UCSD-AML1 (cell line): ENCODE data around the gene PRSS3.
A peak's percentile ranks its signal among the peaks of the same experiment; 100 is the strongest.
"Not testable (repeated sequence)": the region's sequence is repeated elsewhere in the genome, so short reads cannot be mapped to it uniquely, and the experiment has no call there.

Experiments used
- DNase-seq: peaks from one replicate; lab custom pipeline; 2025; ENCODE audit not compliant: unreplicated experiment; lab: John Stamatoyannopoulos, UW

The PRSS3 gene

DNA sequence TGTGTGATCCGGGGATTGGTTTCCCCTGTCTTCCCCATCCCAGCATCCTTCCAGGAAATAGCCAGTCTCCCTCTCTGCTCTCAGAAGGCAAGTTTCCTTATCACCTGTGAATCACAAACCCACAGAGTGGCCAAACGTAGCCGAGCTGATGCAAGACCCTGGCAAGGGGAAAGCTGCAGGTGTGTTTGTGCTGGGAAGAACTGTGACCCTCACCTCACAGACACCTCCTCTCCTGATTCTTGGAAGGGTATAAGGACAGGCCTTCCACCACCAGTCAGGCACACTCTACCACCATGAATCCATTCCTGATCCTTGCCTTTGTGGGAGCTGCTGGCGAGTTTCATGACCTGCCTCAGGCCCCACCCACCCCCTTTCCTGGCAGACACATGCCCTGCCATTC is at the start of gene PRSS3:
PRSS3 (plus strand) TSS at position 281 of the 400 bp plus-strand sequence; CDS start at position 294, 13 bp downstream.
- DNase-seq: no peak

DNA sequence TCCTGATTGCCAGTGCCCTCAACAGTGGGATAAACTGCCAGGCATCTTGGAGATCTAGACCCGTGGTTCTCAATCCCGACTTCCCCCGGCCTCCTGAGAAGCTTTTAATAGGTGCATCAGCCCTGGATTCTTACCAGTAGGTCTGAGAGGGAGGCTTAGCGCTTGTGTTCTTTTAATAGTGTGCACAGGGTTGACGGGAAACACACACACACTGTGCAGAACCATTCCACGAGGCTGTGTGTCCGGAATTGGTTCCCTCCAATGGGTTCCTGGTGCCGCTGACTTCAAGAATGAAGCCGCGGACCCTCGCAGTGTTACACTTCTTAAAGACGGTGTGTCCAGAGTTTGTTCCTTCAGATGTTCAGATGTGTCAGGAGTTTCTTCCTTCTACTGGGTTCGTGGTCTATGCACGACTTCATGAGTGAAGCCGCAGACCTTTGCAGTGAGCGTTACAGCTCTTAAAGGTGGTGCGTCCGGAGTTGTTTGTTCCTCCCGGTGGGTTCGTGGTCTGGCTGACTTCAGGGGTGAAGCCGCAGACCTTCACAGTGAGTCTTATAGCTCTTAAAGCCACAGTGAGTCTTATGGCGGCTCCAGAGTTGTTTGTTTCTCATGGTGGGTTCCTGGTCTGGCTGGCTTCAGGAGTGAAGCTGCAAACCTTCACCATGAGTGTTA is 46.6 kb upstream of the PRSS3 start:
- peak; percentile 26 for DNase-seq

DNA sequence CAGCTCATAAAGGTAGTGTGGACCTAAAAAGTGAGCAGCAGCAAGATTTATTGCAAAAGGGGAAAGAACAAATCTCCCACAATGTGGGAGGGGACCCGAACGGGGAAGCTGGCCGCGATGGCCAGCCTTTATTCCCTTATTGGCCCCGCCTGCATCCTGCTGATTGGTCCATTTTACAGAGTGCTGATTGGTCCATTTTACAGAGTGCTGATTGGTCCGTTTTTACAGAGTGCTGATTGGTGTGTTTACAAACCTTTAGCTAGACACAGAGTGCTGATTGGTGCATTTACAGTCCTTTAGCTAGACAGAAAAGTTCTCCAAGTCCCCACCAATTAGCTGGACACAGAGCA is 46.1 kb upstream of the PRSS3 start:
- not testable (repeated sequence) for DNase-seq

DNA sequence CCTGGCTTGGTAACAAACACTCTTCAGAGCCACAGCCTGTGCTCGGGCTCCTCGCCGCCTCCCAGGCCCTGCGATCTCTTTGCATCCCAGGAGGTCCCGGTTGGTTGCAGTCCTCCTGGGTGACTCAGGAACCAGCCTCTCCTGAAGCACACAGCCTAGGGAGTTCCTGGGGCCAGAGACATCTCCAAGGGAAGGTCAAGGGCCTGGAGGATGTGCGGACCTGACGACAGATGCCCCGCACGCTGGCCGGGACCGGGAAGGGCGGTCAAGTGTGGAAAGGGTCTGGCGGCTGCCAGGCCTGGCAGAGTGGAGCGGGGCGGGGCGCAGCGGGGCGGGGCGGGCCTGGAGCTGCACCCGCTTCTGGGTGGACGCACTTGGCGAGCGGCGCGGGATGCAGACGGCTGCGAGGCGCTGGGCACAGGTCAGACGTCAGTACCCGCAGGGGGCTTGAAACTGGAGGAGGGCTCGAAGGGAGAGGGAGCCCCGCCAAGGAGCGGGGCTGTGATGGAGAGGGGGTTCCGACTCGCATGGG is 45.0 kb upstream of the PRSS3 start:
- DNase-seq: no peak

DNA sequence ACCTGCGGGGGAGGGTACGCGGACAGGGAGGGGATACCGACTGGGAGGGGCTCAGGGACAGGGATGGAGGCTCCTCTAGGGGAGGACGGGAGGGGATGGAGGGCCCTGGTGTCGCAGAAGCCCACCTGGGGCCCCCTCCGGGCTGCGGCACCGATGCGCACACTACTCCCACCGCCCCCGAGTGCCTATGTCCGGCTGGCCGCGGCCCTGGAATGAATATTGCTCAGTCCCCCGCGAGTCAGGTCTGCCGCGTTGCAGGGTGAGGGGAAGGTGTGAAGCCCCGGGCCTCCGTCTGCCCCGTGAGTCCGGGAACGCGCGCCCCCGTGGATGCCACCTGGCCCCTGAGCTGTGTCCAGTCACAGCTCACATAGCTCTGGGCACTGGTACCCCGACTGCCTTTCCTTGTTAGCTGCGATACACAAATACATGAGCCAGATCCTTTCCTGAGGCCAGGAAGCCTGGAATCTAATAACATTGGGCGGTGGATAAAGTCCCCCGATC is 44.5 kb upstream of the PRSS3 start:
- no peak for DNase-seq

DNA sequence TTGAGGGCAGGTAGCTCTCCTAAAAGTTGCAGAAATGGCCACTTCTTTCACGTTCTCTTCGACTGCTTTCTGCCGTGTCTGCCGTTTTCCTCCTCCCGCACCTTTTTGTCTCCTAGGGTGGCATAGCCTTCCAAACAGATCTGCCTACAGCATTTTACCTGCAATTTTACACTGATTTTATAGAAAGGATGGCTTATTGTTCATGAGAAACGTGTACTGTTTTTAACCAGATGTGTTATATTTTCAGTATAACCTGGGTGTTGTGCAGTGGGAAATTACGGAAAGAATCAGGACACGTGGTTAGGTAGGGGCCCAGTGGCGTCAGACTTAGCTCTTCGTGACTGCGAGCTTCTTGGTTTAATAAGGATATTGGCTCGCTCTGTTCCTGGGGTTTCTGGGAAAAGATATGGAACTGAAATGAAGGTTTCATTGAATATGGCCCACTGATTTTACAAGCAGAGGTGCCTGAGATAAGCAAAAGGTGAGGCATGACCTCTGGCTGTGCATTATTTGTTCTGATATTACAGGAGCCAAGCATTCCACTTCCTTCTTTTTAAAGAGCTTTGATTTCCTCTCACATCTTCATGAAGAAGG is 43.7 kb upstream of the PRSS3 start:
- no peak for DNase-seq

DNA sequence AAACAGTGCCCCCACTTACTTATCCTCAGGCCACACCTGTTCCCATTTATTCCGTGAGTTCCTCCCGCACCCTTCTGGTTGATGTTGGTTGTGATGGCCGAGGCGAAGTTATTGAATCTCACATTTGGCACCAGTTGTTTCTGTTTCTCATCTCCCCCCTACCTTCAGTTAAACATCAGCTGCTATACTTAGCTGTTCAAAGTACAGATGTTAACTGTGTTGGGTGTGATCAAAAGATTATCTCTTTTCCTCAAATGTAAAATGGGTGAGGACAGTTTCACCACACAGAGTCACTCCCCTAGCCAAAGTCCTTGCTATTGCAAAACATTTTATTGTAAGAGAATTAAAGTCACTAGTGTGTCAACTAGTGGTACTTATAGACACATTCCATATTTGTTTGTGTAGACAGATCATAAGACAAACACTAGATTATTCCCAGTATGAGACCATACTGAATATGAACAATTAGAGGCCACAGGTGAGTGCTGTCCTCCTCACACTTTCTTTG is 43.2 kb upstream of the PRSS3 start:
- no peak for DNase-seq

DNA sequence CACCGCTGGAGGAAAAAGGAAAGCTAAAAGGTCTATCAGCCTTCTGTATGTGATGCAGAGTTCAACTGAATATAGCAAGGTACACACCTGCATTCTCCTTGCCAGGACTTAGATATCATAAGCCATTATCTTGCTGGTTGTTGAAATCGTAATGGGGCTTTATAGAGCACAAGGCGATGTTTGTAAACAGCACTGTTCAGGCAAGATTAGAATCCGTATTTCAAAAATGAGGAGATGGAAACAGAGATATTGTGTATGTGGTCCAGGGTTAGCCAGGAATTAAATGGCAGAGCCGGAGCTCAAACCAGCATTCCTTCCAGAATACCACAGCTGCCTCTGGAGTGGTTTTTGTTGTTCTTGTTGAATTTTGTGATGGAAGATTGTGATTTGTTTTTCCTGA is 42.6 kb upstream of the PRSS3 start:
- not testable (repeated sequence) for DNase-seq

DNA sequence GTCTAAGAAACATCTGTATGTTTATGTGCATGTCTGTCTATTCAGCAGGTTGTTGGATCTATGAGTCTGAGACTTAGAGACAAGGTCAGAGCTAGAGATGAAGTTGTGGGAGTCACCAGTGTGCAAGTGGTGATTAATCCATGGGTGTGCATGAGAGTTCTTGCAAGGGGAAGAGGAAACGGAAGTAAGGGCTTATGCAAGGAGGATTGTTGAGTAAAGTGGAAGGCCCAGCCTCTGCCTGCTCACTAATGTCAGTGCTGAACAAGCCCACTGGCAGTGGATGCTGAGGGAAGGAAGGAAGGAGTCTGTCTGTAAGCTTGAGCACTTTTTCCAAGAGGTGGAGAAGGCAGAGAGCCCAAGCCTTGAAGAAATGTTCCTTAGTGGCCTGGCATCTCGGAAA is 35.7 kb upstream of the PRSS3 start:
- DNase-seq: peak; percentile 38

DNA sequence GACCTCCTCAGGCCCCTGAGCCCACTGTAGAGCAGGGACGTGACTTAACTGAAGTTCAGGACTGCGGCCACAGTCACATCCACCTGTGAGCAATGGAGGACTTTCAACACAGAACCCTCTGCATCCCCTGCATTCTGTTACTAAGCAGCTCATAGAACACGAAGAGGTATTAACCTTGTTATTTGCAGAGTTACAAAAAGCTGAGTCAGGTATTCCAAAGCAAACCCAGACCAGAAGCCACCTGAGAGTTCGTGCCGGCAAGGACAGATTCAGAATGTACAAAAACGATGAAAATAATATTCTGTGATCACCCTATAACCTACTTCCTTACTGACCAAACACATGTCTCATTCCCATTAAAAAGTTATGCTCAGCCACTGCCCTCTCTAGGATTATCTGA is 33.0 kb upstream of the PRSS3 start:
- no peak for DNase-seq

DNA sequence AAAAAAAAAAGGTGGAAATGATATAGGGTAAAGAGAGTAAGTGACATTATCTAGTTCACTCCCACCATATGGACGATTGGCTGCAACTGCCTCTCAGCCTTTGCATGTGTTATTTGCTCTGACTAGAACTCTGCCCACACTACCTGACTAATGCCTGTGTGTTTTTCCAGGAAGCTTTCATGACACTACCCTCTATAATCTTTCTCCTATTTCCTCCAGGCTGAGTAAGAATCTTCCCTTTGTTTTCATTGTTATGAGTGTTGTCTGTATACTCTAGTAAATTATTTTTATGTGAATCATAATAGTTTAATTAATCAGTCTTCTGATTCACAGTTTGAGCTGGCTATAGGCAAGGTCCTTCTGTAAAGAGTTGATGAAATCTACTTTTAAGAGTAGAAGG is 31.7 kb upstream of the PRSS3 start:
- DNase-seq: not testable (repeated sequence)

DNA sequence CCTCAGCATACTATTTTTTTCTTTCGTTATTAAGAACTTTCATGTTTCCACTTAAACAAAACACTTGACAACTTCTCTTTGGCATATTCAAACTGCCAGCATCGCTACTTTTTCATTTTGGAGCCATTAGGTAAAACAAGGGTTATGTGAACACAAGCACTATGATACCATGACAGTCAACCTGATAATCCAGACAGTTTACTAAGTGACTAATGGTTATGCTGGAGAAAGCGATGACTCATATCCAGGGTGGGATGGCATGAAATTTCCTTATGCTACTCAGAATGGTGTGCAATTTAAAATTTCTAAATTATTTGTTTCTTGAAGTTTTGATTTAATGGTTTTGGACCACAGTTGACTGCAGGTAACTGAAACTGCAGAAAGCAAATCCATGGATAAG is 29.9 kb upstream of the PRSS3 start:
- no peak for DNase-seq

DNA sequence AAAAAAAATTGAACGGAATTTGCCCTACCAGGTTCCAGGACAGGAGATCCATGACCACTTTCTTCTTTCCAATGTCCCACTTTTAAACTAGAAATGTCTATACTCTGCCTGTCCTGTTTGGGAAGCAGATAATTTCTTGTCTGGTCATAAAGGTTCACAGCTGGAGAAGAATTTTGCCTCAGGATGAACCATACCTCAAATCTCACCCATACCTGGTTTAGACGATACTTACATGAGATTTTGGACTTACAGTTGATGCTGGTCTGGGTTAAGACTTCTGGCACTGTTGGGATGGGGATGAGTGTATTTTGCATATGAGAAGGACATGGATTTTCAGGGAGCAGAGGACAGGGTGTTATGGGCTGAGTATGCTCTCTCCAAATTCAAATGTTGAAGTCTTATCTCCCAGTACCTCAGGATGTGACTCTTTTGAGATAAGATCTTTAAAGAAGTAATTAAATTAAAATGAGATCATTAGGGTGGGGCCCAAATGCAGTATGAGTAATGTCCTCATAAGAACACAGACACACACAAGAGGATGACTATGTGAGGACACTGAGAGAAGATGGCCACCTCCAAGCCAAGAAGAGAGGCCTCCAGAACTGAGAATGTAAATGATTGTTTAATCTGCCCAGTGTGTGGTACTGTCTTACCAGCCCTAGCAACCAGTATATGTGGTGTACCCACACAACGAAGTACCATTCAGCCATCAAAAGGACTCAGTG is 25.0 kb upstream of the PRSS3 start:
- not testable (repeated sequence) for DNase-seq

DNA sequence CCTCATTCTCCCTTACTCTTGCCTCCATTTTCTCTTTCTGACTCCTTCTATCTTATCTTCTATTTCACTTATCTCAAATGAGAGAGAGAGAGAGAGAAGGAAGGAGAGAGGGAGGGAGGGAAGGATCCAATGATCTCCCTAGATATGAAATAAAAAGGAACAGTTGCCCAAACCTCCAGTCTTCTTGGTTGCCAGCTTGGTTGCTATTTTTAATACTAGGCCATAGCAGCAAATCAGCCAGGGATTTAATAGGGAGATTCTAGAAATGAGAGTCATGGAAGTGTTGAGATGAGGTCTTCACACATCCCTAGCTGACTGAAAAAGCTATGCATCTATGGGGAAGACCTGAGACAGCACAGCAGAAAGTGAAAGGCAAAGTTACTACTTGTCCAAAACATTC is 22.2 kb upstream of the PRSS3 start:
- DNase-seq: not testable (repeated sequence)

DNA sequence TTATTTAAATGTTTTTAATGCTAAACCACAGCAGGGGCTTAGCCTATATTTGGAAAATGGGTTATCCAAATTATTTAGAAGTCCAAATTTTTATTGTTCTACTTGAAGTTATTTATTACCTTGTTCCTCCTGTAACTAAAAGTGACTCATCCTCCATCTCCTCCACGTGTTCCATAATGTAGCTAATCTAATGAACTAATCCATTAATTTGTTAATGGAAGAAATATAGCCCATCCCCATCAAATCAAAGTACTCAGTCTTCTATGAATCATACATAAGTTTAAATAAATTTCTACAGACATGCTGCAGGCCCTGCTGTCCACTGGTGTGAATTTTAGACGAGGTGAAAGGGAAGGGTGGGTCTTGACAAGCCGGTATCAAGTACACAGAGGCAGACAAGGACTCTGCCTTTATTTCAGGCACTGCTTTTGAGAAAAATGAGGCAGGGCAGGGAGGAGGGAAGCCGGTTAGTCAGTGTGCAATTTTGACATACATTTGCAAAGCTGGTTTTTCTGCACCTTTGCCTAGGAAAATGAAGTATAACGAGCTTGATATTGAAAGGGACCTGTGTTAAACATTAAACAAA is 21.2 kb upstream of the PRSS3 start:
- DNase-seq: not testable (repeated sequence)

DNA sequence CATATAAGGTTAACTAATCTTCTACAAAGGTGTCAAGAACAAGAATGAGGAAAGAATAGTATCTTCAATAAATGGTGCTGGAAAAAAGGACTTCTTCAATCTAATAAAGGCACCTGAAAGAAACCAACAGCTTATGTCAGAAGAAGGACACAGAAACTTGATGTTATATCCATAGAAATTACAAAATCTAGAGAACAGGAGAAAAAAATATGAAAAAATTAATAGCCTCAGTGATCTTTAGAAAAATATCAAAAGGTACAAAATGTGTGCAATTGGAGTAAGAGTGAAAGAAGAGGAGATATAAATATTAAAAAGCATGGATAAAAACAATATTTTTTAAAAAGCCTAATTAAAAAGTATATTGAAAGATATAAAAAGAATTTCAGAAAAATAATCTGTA is 18.8 kb upstream of the PRSS3 start:
- DNase-seq: no peak

DNA sequence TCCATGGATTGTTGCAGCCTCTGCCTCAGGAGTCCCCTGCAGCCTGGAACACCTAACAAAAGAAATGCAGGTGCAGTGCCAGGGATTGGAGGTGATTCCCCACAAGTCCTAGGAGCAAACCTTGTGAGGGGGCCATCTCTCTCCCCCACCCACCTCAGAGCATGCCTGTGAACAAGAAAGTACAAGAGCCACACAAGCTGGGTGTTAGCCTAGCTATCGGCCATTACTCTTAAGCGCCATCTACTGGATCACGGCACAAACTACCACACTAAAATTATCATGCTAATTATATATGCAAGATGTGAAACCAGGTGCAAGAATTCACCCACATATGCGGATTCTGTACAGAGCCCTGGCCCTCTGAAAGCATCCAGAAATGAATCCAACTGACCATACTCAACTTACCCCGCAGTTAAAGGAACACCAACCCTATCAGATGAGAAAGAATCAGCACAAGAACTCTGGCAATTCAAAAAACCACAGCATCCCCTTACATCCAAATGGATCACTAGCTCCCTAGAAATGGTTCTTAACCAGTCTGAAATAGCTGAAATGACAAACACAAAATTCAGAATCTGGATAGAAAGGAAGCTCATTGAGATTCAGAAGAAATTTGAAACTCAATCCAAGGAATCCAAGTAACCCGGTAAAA is 16.5 kb upstream of the PRSS3 start:
- peak; percentile 23 for DNase-seq

DNA sequence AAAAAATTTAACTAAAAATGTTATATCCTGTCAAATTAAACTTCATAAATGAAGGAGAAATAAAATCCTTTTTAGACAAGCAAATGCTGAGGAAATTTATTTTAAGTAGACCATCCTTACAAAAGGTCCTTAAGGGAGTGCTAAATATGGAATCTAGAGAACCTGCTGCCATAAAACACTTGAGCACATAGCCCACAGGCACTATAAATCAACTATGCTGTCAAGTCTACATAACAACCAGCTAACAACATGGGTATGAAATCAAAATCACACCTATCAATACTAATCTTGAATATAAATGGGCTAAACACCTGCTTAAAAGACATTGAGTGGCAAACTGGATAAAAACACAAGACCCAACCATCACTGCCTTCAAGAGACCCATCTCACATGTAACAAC is 15.1 kb upstream of the PRSS3 start:
- DNase-seq: no peak

DNA sequence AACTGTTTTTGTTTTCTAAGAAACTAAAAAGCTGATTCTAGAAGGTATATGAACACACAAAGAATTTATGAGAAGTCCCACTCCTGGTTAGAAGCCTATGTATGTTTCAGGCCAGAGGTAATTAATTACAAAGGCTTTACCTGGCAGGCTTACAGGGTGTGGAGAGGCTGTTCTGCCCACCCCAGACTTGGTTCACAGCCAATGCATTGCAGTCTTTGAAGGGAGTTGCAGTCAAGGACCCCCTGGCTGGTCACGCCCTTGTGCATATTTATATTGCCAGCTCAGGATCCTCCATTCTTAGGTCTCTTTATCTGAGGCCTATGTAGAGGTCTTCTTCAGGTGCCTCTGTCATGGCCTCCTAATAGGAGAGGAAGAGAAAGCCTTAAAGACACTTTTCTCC is 13.6 kb upstream of the PRSS3 start:
- no peak for DNase-seq

DNA sequence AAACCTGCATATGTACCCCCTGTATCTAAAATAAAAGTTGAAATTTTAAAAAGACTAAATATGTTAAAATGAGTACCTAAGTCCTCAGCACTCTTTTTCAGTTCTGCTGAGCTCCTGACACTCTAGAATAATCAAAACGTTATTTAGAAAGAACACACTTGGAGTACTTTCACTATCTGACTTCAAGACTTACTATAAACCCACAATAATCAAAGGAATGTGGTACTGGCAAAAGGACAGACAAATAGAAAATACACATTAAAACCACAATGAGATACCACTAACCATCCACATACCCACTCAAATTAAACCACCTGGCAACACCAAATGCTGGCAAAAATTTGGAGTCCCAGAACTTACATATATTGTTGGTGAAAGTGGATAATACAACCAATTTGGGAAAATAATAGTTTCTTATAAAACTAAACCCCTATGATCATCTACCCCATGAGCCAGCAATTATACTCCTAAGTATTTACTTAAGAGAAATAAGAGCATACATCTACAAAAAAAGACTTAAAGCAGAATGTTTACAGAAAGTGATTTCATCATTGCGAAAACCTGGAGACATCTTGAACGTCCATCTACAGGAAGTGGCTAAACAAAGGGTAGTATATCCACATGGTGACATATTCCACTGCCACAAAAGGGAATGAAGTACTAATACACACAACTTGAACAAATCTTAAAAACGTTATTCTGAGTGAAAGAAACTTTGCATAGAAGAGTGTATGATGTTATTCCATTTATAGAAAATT is 12.8 kb upstream of the PRSS3 start:
- DNase-seq: no peak
